Erythroblast (primary cell): ENCODE measurements around the gene CARM1.

Source experiments
- DNase-seq, 2 experiments: peaks; one replicate each; lab custom pipeline; 2025; lab: John Stamatoyannopoulos, UW
- GATA1 ChIP-seq: IDR thresholded peaks from 2 replicates; pipeline ENCODE4 v1.6.1; 2011; ENCODE audit warnings: low read depth, mild to moderate bottlenecking, control low read depth, low read length, moderate library complexity
- POLR2A ChIP-seq: IDR thresholded peaks from 2 replicates; pipeline ENCODE4 v1.6.1; 2011; ENCODE audit warnings: mild to moderate bottlenecking, low read length

The CARM1 gene

GRCh38 chr19:10896851-10897526 is 25.6 kb downstream of the CARM1 start:
- TF ChIP-seq POLR2A (no peak), GATA1 (no peak)
- peak; percentile 50 to 57 for DNase-seq

DNA sequence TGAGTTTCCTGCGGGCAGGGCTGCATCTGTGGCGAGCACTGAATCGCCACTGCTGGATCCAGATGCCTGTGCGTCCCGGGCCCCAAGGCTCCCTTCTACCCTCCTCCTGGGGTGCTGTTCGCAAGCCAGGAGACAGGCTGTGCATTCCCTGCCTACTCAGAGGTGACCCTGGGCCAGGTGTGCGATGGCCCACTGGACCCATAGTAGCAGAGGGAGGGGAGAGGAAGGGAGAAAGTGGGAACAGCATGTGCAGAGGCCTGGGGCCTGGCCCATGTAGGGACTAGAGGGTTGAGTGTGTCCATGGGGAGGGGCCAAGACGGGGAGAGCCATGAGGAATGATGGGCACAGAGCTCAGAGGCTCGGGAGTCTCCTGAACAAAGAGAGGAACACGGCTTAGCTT is 27.3 kb downstream of the CARM1 start:
- TF ChIP-seq POLR2A, result no peak
- DNase-seq, result no peak

- TF ChIP-seq GATA1 (peak; percentile 84), POLR2A (peak; percentile 61)
- DNase-seq, result peak; percentile 96 to 99
These were observed 27.8 kb downstream of the CARM1 start for GRCh38 chr19:10899151-10899653.

GRCh38 chr19:10907925-10908324 is 36.6 kb downstream of the CARM1 start:
- TF ChIP-seq POLR2A, result no peak
- no peak for TF ChIP-seq GATA1
- no peak for DNase-seq

DNA sequence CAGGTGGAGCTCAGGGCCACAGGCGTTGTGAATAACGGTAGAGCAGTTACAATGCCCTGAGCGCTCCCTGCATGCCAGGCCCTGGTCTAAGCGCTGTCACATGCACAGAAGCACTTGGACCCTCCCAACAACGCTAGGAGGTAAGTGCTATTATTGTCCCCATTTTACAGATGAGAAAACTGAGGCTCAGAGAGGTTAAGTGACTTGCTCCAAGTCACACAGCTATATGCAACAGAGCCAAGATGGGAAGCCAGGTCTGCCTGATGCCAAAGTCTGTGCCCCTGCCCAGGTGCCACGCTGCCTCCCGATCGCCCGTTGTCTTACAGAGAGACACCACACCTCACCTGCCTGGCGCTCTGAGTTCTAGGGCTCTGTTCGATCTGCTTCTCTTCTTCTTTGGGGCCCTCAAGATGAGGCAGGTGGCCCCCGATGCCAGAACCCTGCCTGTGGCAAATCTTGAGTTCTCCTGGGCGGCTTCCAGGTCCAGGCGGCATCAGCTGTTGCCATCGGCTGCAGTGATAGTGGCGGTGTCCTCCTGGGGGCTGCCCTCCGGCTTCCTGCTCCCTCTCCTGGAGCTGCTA is 37.1 kb downstream of the CARM1 start:
- TF ChIP-seq POLR2A, result no peak
- TF ChIP-seq GATA1, result no peak
- no peak for DNase-seq

DNA sequence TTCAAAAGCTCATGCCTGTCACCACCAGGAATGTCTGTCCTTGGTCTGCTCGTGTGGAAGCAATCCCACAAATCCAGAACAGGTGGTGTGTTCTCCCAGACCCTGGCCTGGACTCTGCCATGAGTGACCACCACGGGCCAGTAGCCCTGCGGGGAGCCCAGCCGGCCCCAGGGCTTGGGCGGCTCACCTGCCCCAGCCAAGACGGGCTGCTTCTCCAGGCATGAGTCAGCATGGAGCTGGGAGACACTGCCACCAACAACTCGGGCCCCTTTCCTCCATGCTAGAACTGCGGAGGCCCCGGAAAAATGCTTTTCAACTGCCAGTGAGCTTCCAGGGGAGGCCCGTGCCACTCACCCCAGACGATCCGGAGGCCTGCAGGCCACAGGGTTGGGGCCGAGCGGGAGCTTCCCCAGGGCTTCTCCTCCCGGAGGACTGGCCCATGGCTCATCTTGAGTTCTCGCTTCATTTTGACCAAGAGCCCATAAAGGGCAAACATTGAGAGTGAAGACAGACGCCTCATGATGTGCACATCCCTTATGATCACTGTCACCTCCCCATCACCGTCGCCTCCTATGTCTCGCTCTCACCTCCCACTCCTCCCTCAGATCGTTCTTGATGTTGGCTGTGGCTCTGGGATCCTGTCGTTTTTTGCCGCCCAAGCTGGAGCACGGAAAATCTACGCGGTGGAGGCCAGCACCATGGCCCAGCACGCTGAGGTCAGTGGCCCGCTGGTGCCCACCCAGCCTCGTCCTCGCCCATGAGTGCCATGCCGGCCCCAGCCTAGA is 40.4 kb downstream of the CARM1 start:
- TF ChIP-seq GATA1 (no peak), POLR2A (no peak)

GRCh38 chr19:10912619-10913018 is 41.3 kb downstream of the CARM1 start:
- TF ChIP-seq POLR2A (no peak), GATA1 (no peak)
- no peak for DNase-seq

More for the DNA sequence above, 40.4 kb downstream of the CARM1 start:
- no peak for DNase-seq

DNA sequence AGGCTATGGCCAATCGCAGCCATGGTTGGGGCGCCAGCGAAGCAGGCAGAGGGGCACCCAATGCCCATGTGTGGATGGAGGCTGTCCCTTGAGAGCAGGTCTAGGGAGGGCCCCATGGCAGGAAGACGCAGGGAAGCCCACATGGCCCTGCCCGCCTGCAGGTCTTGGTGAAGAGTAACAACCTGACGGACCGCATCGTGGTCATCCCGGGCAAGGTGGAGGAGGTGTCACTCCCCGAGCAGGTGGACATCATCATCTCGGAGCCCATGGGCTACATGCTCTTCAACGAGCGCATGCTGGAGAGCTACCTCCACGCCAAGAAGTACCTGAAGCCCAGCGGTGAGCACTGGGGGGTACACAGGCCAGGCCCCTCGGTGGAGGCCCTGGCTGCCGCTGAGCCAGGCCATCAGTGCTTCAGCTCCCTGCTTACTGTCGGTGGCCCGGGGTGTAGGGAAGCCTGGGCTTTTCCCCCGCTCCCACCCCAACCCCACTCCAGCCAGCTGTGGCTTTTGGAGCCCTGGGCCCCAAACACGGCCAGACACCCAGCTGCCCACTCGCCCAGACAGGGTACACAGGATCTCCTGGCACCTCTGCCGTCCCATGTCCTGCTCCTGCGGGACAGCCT is 42.5 kb downstream of the CARM1 start:
- no peak for TF ChIP-seq GATA1
- no peak for TF ChIP-seq POLR2A

DNA sequence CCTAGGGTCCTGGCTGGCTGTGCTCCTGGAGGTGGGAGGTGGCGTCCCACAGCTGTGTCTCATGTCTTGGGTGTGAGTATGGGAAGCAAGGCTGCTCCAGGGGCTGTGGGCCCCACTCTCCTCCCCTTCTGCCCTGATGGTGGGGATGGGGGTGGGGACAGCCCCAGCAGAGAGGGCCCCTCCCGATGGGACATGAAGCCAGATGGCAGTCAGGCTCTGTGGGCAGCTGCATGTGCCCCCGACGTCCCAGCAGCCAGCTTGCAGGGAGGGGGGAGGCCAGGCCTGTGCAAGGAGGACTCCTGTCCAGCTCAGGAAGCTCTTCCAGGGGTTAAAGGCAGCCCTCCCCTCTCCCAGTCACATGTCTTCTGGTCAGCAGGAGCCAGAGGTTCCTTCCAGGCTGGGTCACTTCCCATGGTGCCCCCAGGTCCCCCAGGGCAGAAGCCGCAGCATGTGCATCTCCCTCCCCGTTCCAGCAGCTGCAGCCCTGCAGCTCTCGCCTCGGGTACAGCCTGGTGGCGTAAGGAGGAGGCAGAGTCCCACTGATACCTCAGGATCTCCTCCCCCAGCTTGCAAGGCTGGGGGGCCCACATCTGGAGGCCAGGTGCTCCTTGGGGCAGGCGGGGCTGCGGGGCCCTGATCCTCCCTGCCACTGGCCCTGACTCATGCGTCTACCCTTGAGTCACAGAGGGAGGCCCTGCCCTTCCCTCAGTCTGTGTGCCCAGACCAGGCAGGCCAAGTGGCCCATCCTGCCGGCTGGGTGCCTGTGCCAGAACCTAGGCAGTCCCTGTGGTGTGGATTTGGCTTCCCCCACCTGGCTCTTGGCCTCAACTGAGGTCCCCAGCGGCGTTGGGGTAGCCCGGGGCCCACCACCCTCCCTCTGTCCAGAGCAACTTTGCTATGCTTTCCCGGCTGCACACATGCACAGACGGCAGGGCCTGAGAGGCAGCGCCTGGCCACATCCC is 44.1 kb downstream of the CARM1 start:
- TF ChIP-seq POLR2A (no peak), GATA1 (no peak)
- no peak for DNase-seq

More for the DNA sequence above, 42.5 kb downstream of the CARM1 start:
- DNase-seq, result no peak

DNA sequence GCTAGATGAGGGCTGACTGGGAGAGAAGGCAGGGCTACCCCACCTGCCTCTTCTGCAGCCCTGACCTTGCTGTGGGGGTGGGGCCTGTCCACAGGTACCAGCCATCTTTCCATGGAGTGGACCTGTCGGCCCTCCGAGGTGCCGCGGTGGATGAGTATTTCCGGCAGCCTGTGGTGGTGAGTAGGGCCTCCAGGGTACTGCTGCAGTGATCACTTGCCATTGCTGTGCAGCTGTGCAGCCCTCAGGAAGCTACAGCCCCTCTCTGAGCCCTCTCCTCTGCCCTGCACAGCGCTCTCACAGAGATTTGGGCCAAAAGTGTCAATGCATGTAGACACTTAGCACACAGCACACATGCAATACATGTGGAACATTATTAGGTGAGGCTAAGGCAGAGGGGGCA is 45.2 kb downstream of the CARM1 start:
- DNase-seq, result no peak
- TF ChIP-seq GATA1 (no peak), POLR2A (no peak)

- no peak for TF ChIP-seq GATA1
- no peak for TF ChIP-seq POLR2A
- no peak for DNase-seq
These were observed 47.0 kb downstream of the CARM1 start for GRCh38 chr19:10918359-10918758.
